ENCODE data around the gene GAL3ST3. TPM values are rescaled to one million over a fixed set of nuclear protein-coding genes. Genes with fewer than 3 reads are reported as not detected.

The GAL3ST3 gene
- total RNA-seq, 6 donors from 2014 or later = 2.4 TPM; not detected in 5

GRCh38 chr11:66006134-66006890 is 42.6 kb downstream of the GAL3ST3 start:
- ATAC-seq (ENCODE audit: low FRiP score in 2 of 2) (no peak), DNase-seq (no peak)
- no peak for TF ChIP-seq CTCF (IDR thresholded peaks at IDR 0.05)
- TF ChIP-seq POLR2AphosphoS5 (IDR thresholded peaks at IDR 0.05) = no peak
- no peak for TF ChIP-seq POLR2A (IDR thresholded peaks at IDR 0.05)
- TF ChIP-seq EP300 (IDR thresholded peaks at IDR 0.05) = no peak
- H3K27ac ChIP-seq = no peak overlapping the region
- H3K9me3 ChIP-seq = no peaks in the 10 kb centered on the region
- peaks cover 9 to 12% (median 10%) of the 10 kb centered on the region in 4 donors for H3K4me1 ChIP-seq
- 86 to 90% methylated on average over 9 to 10 of the region's 13 CpGs for WGBS, 2 donors
- peaks cover 0 to 18% (median 8%) of the 10 kb centered on the region in 4 donors for H3K36me3 ChIP-seq
- H3K4me3 ChIP-seq = no peak overlapping the region
- H3K27me3 ChIP-seq = peaks cover 0 to 1% (median 0%) of the 10 kb centered on the region in 4 donors

GRCh38 chr11:66004186-66004585 is 44.8 kb downstream of the GAL3ST3 start:
- DNase-seq (no peak), ATAC-seq (ENCODE audit: low FRiP score in 2 of 2) (no peak)
- Histone ChIP-seq H3K36me3 (peaks cover 9 to 30% (median 20%) of the 10 kb centered on the region in 4 donors), H3K27me3 (no peaks in the 10 kb centered on the region), H3K4me3 (no peak overlapping the region), H3K27ac (peak overlapping the region in 1 of 4 donors; percentile 20), H3K4me1 (peaks cover 13 to 26% (median 24%) of the 10 kb centered on the region in 4 donors), H3K9me3 (no peaks in the 10 kb centered on the region)
- TF ChIP-seq POLR2AphosphoS5 (IDR thresholded peaks at IDR 0.05) (no peak), POLR2A (IDR thresholded peaks at IDR 0.05) (no peak), CTCF (IDR thresholded peaks at IDR 0.05) (no peak), EP300 (IDR thresholded peaks at IDR 0.05) (no peak)
- 79 to 91% methylated on average over 4 of the region's 4 CpGs for WGBS, 2 donors

GRCh38 chr11:66003291-66003690 is 45.7 kb downstream of the GAL3ST3 start:
- ATAC-seq (ENCODE audit: low FRiP score in 2 of 2) = no peak
- 70 to 81% methylated on average over 6 of the region's 6 CpGs for WGBS, 2 donors
- peak overlapping the region; percentile 91 to 94 (median 94) for H3K27ac ChIP-seq
- H3K27me3 ChIP-seq = no peaks in the 10 kb centered on the region
- TF ChIP-seq POLR2A (IDR thresholded peaks at IDR 0.05) = no peak
- TF ChIP-seq CTCF (IDR thresholded peaks at IDR 0.05) = no peak
- TF ChIP-seq EP300 (IDR thresholded peaks at IDR 0.05) = no peak
- no peak for TF ChIP-seq POLR2AphosphoS5 (IDR thresholded peaks at IDR 0.05)
- H3K9me3 ChIP-seq = no peaks in the 10 kb centered on the region
- no peak for DNase-seq
- peaks cover 13 to 26% (median 24%) of the 10 kb centered on the region in 4 donors for H3K4me1 ChIP-seq
- H3K4me3 ChIP-seq = peak overlapping the region in 3 of 4 donors; percentile 63 to 97 (median 89)
- H3K36me3 ChIP-seq = peaks cover 16 to 39% (median 29%) of the 10 kb centered on the region in 4 donors

- H3K4me1 ChIP-seq = peaks cover 13 to 26% (median 24%) of the 10 kb centered on the region in 4 donors
- H3K36me3 ChIP-seq = peaks cover 21 to 45% (median 34%) of the 10 kb centered on the region in 4 donors
- H3K27me3 ChIP-seq = no peaks in the 10 kb centered on the region
- H3K27ac ChIP-seq = peak overlapping the region; percentile 91 to 94 (median 94)
- 0 to 2% methylated on average over 12 to 28 of the region's 40 CpGs for WGBS, 2 donors
- H3K4me3 ChIP-seq = peak overlapping the region; percentile 47 to 97 (median 76)
- ATAC-seq (ENCODE audit: low FRiP score in 2 of 2) (peak; percentile 72 to 92), DNase-seq (peak; percentile 61 to 94)
- no peaks in the 10 kb centered on the region for H3K9me3 ChIP-seq
- TF ChIP-seq EP300 (IDR thresholded peaks at IDR 0.05) (no peak), POLR2A (IDR thresholded peaks at IDR 0.05) (peak in 1 of 4 donors; percentile 62), CTCF (IDR thresholded peaks at IDR 0.05) (peak in 2 of 6 experiments; percentile 23)
Observed at GRCh38 chr11:66002648-66003225, 46.2 kb downstream of the GAL3ST3 start.
